Liver (tissue), 9 donors: ENCODE results near the gene CLTC. TPM values are rescaled to one million over a fixed set of nuclear protein-coding genes. Genes with fewer than 3 reads are reported as not detected.

ENCODE experiments used
- DNase-seq: peaks from one replicate; pipeline ENCODE4 v3.0.0-alpha.2; 2017; ENCODE audit warnings: low spot score
- H3K27ac ChIP-seq, 2 donors: one replicate each; pipeline ENCODE4 v1.7.0; 2013; ENCODE audit warnings: inconsistent platforms in 2 of 2, low read length in 2 of 2, control low read depth in 1 of 2, low read depth in 1 of 2, mild to moderate bottlenecking in 1 of 2
- H3K27me3 ChIP-seq, 4 donors: one replicate each; pipeline versions ENCODE4 v1.6.1 to v1.7.0; 2013; ENCODE audit warnings: low read length in 3 of 4, inconsistent platforms in 1 of 4, mild to moderate bottlenecking in 1 of 4, moderate library complexity in 1 of 4; ENCODE audit not compliant: control insufficient read depth in 4 of 4, insufficient read depth in 4 of 4
- H3K36me3 ChIP-seq, 4 donors: one replicate each; pipeline versions ENCODE4 v1.6.1 to v1.7.0; 2013; ENCODE audit warnings: low read length in 3 of 4, mild to moderate bottlenecking in 3 of 4, low read depth in 1 of 4, moderate library complexity in 1 of 4; ENCODE audit not compliant: control insufficient read depth in 4 of 4, insufficient read depth in 3 of 4
- H3K4me1 ChIP-seq, 4 donors: one replicate each; pipeline versions ENCODE4 v1.6.1 to v1.7.0; 2013; ENCODE audit warnings: low read length in 3 of 4, mild to moderate bottlenecking in 3 of 4, moderate library complexity in 1 of 4; ENCODE audit not compliant: control insufficient read depth in 4 of 4, insufficient read depth in 4 of 4
- H3K4me3 ChIP-seq, 3 donors: one replicate each; pipeline versions ENCODE4 v1.6.1 to v1.7.0; 2013; ENCODE audit warnings: low read length in 3 of 3, control low read depth in 1 of 3, low read depth in 1 of 3, mild to moderate bottlenecking in 1 of 3
- H3K9ac ChIP-seq, 2 donors: one replicate each; pipeline ENCODE4 v1.7.0; 2013; ENCODE audit warnings: low read length in 2 of 2, mild to moderate bottlenecking in 2 of 2, moderate library complexity in 2 of 2, control low read depth in 1 of 2, low read depth in 1 of 2
- H3K9me3 ChIP-seq, 4 donors: one replicate each; pipeline versions ENCODE4 v1.6.1 to v1.7.0; 2013; ENCODE audit warnings: low read length in 3 of 4; ENCODE audit not compliant: control insufficient read depth in 4 of 4
- ATF3 ChIP-seq: IDR thresholded peaks from 2 replicates; pipeline ENCODE4 v1.6.1; 2016; ENCODE audit warnings: antibody characterized with exemption
- CTCF ChIP-seq: fragments of 150-350 bp; IDR thresholded peaks from 2 replicates; pipeline ENCODE4 v1.5.1; 2017; ENCODE audit warnings: improper control_type of control experiment, low read depth, low read length; ENCODE audit not compliant: missing input control
- EGR1 ChIP-seq, 2 donors: IDR thresholded peaks; 2 replicates each; pipeline ENCODE4 v1.6.1; 2016 to 2018; ENCODE audit warnings: antibody characterized with exemption in 2 of 2, low read depth in 2 of 2
- FOXA1 ChIP-seq: IDR thresholded peaks from 2 replicates; pipeline ENCODE4 v1.6.1; 2016; ENCODE audit warnings: antibody characterized with exemption
- FOXA2 ChIP-seq: IDR thresholded peaks from 2 replicates; pipeline ENCODE4 v1.6.1; 2016; ENCODE audit warnings: antibody characterized with exemption
- GABPA ChIP-seq, 2 donors: IDR thresholded peaks in 1 of 2; conservative IDR thresholded peaks in 1 of 2; 2 replicates each; pipeline ENCODE4 v1.6.1; 2016; ENCODE audit warnings: antibody characterized with exemption in 2 of 2, mild to moderate bottlenecking in 1 of 2, moderate library complexity in 1 of 2
- HNF4A ChIP-seq, 2 donors: conservative IDR thresholded peaks; 2 replicates each; pipeline ENCODE4 v1.6.1; 2016; ENCODE audit warnings: antibody characterized with exemption in 2 of 2, mild to moderate bottlenecking in 2 of 2
- HNF4G ChIP-seq: IDR thresholded peaks from 2 replicates; pipeline ENCODE4 v1.6.1; 2016; ENCODE audit warnings: antibody characterized with exemption
- JUND ChIP-seq, 2 donors: IDR thresholded peaks; 2 replicates each; pipeline ENCODE4 v1.6.1; 2016; ENCODE audit warnings: antibody characterized with exemption in 2 of 2
- MAX ChIP-seq: IDR thresholded peaks from 2 replicates; pipeline ENCODE4 v1.6.1; 2016; ENCODE audit warnings: antibody characterized with exemption
- NR2F2 ChIP-seq: IDR thresholded peaks from 2 replicates; pipeline ENCODE4 v1.6.1; 2016; ENCODE audit warnings: antibody characterized with exemption
- RAD21 ChIP-seq, 2 donors: IDR thresholded peaks; 2 replicates each; pipeline ENCODE4 v1.6.1; 2016; ENCODE audit warnings: antibody characterized with exemption in 2 of 2, mild to moderate bottlenecking in 2 of 2
- REST ChIP-seq: IDR thresholded peaks from 2 replicates; pipeline ENCODE4 v1.6.1; 2016; ENCODE audit warnings: antibody characterized with exemption, mild to moderate bottlenecking
- RXRA ChIP-seq, 2 donors: IDR thresholded peaks; 2 replicates each; pipeline ENCODE4 v1.6.1; 2017 to 2018; ENCODE audit warnings: antibody characterized with exemption in 2 of 2, mild to moderate bottlenecking in 1 of 2
- SP1 ChIP-seq: IDR thresholded peaks from 2 replicates; pipeline ENCODE4 v1.6.1; 2018; ENCODE audit warnings: antibody characterized with exemption, mild to moderate bottlenecking
- TAF1 ChIP-seq: conservative IDR thresholded peaks from 2 replicates; pipeline ENCODE4 v1.6.1; 2016; ENCODE audit warnings: antibody characterized with exemption, mild to moderate bottlenecking
- YY1 ChIP-seq: IDR thresholded peaks from 2 replicates; pipeline ENCODE4 v1.6.1; 2016; ENCODE audit warnings: antibody characterized with exemption, mild to moderate bottlenecking
- ZBTB33 ChIP-seq: IDR thresholded peaks from 2 replicates; pipeline ENCODE4 v1.6.1; 2016; ENCODE audit warnings: antibody characterized with exemption
- WGBS: extraction: QIAGEN DNeasy Blood & Tissue Kit; methylation state at CpG from one replicate; pipeline ENCODE4 v1.1.7; 2013; 5-methylcytosine and 5-hydroxymethylcytosine counted together
- polyA plus RNA-seq, 2 donors: library from polyadenylated mRNA; stranded (reverse) in 1 of 2; unstranded in 1 of 2; fragments of 200-250 nt in 1 of 2; fragments of >200 nt in 1 of 2; fragmentation: Nextera tagmentation in 1 of 2; extraction: Ambion mirVana in 1 of 2; gene quantifications; one replicate each; pipeline versions ENCODE4 v1.2.1 to v1.2.3, GENCODE V29; 2013 to 2015
- total RNA-seq, 2 donors: library from RNA; depleted of rRNA; stranded (reverse); fragments of >200 nt; gene quantifications; one replicate each; pipeline ENCODE4 v1.2.3, GENCODE V29; 2014
- donor health status: healthy.
- donor health status: healthy.
- donor health status: healthy.
- donor health status: healthy.
- donor health status: healthy.

Gene CLTC
- total and polyA plus RNA-seq, 4 donors: 59.9 to 282 (median 172) TPM

- Histone ChIP-seq H3K36me3 (peaks cover 3 to 22% (median 16%) of the 10 kb centered on the region in 4 donors), H3K9ac (no peak overlapping the region), H3K9me3 (no peaks in the 10 kb centered on the region), H3K27ac (no peak overlapping the region), H3K4me1 (no peaks in the 10 kb centered on the region), H3K27me3 (no peaks in the 10 kb centered on the region), H3K4me3 (no peak overlapping the region)
- TF ChIP-seq CTCF (no peak), NR2F2 (no peak)
- no peak for DNase-seq
- 92% methylated on average over 2 of the region's 2 CpGs for WGBS
Measured at GRCh38 chr17:59601130-59601529, 18.6 kb upstream of the CLTC start.

- Histone ChIP-seq H3K36me3 (peaks cover 8 to 30% (median 18%) of the 10 kb centered on the region in 4 donors), H3K9ac (no peak overlapping the region), H3K27me3 (no peaks in the 10 kb centered on the region), H3K9me3 (no peaks in the 10 kb centered on the region), H3K27ac (no peak overlapping the region), H3K4me1 (no peaks in the 10 kb centered on the region), H3K4me3 (no peak overlapping the region)
- no peak for DNase-seq
- WGBS: 74% methylated on average over 3 of the region's 3 CpGs
- TF ChIP-seq SP1 (no peak), YY1 (no peak), ZBTB33 (no peak), TAF1 (no peak), GABPA (IDR thresholded peaks at IDR 0.05 in 1 of 2, conservative IDR thresholded peaks at IDR 0.05 in 1 of 2) (no peak), FOXA1 (no peak), ATF3 (no peak), HNF4G (no peak), REST (no peak), RAD21 (IDR thresholded peaks at IDR 0.05) (no peak), FOXA2 (no peak), NR2F2 (no peak), MAX (no peak), JUND (IDR thresholded peaks at IDR 0.05) (no peak), EGR1 (IDR thresholded peaks at IDR 0.05; ENCODE audit: low read depth in 2 of 2) (no peak), CTCF (no peak), RXRA (IDR thresholded peaks at IDR 0.05) (no peak), HNF4A (conservative IDR thresholded peaks at IDR 0.05) (no peak)
Measured at GRCh38 chr17:59607061-59607460, 12.6 kb upstream of the CLTC start.
